KMS-11 (cell line): ENCODE results near the gene APLN.

Experiments used
- H2AFZ ChIP-seq: fragments of 200-600 bp; sonication (generic); 2 replicates; pipeline ENCODE4 v1.6.1; 2016; ENCODE audit warnings: antibody characterized with exemption, mixed run types, low read depth
- H3K27ac ChIP-seq: fragments of 200-600 bp; sonication (generic); 2 replicates; pipeline ENCODE4 v1.6.1; 2016; ENCODE audit warnings: mild to moderate bottlenecking, mixed run types
- H3K27me3 ChIP-seq: fragments of 200-600 bp; sonication (generic); 2 replicates; pipeline ENCODE4 v1.6.1; 2017; ENCODE audit warnings: mild to moderate bottlenecking, low read depth, mixed run types, moderate library complexity; ENCODE audit not compliant: insufficient read depth
- H3K36me3 ChIP-seq: fragments of 200-600 bp; sonication (generic); 2 replicates; pipeline ENCODE4 v1.6.1; 2017; ENCODE audit warnings: mild to moderate bottlenecking, mixed run types; ENCODE audit not compliant: insufficient read depth
- H3K4me1 ChIP-seq: fragments of 200-600 bp; sonication (generic); 2 replicates; pipeline ENCODE4 v1.6.1; 2016; ENCODE audit warnings: mild to moderate bottlenecking, low read depth, mixed run types; ENCODE audit not compliant: poor library complexity, severe bottlenecking
- H3K4me2 ChIP-seq: fragments of 200-600 bp; sonication (generic); 2 replicates; pipeline ENCODE4 v1.7.0; 2016; ENCODE audit warnings: mild to moderate bottlenecking, mixed run types
- H3K4me3 ChIP-seq: fragments of 200-600 bp; sonication (generic); IDR thresholded peaks from 2 replicates; pipeline ENCODE4 v1.6.1; 2017; ENCODE audit warnings: low read depth, low read length, mixed read lengths; ENCODE audit not compliant: insufficient read depth
- H3K79me2 ChIP-seq: fragments of 200-600 bp; sonication (generic); 2 replicates; pipeline ENCODE4 v1.6.1; 2016; ENCODE audit warnings: low read depth, mixed run types; ENCODE audit not compliant: insufficient read depth
- H3K9ac ChIP-seq: fragments of 200-600 bp; sonication (generic); 2 replicates; pipeline ENCODE4 v1.6.1; 2016; ENCODE audit warnings: mild to moderate bottlenecking, mixed run types
- H4K20me1 ChIP-seq: fragments of 200-600 bp; sonication (generic); 2 replicates; pipeline ENCODE4 v1.6.1; 2016; ENCODE audit warnings: mild to moderate bottlenecking, mixed run types; ENCODE audit not compliant: insufficient read depth
- CTCF ChIP-seq: fragments of 200-600 bp; sonication (generic); conservative IDR thresholded peaks from 2 replicates; pipeline ENCODE4 v1.6.1; 2017; ENCODE audit warnings: low read depth, mild to moderate bottlenecking, antibody characterized with exemption, low read length, moderate library complexity, mixed read lengths

Gene APLN

GRCh38 chrX:129651756-129652564 lies 2.8 kb downstream of the APLN start:
- no peaks in the 10 kb centered on the region for H4K20me1 ChIP-seq
- no peak for TF ChIP-seq CTCF
- H3K9ac ChIP-seq: no peak overlapping the region
- H2AFZ ChIP-seq: no peak overlapping the region
- no peaks in the 10 kb centered on the region for H3K36me3 ChIP-seq
- 0 out of 2 replicates have a peak, but pooled peaks cover 6% of the 10 kb centered on the region for H3K27me3 ChIP-seq
- H3K4me1 ChIP-seq: no peaks in the 10 kb centered on the region
- no peak overlapping the region for H3K27ac ChIP-seq
- H3K79me2 ChIP-seq: no peaks in the 10 kb centered on the region
- no peak overlapping the region for H3K4me2 ChIP-seq
- H3K4me3 ChIP-seq: no peak overlapping the region

- H3K9ac ChIP-seq: no peak overlapping the region
- no peaks in the 10 kb centered on the region for H3K36me3 ChIP-seq
- H3K4me1 ChIP-seq: no peaks in the 10 kb centered on the region
- 0 out of 2 replicates have a peak, but pooled peaks cover 6% of the 10 kb centered on the region for H3K27me3 ChIP-seq
- H2AFZ ChIP-seq: no peak overlapping the region
- H3K4me3 ChIP-seq: no peak overlapping the region
- no peak overlapping the region for H3K4me2 ChIP-seq
- no peak overlapping the region for H3K27ac ChIP-seq
- no peaks in the 10 kb centered on the region for H3K79me2 ChIP-seq
- no peak for TF ChIP-seq CTCF
- no peaks in the 10 kb centered on the region for H4K20me1 ChIP-seq
These were observed 3.8 kb downstream of the APLN start for GRCh38 chrX:129650821-129651510.

- H3K36me3 ChIP-seq: no peaks in the 10 kb centered on the region
- no peaks in the 10 kb centered on the region for H4K20me1 ChIP-seq
- no peak overlapping the region for H3K4me2 ChIP-seq
- no peaks in the 10 kb centered on the region for H3K4me1 ChIP-seq
- H3K4me3 ChIP-seq: no peak overlapping the region
- no peak overlapping the region for H3K27ac ChIP-seq
- no peak overlapping the region for H2AFZ ChIP-seq
- TF ChIP-seq CTCF: no peak
- no peaks in the 10 kb centered on the region for H3K79me2 ChIP-seq
- no peak overlapping the region for H3K9ac ChIP-seq
- 0 out of 2 replicates have a peak, but pooled peaks cover 1% of the 10 kb centered on the region for H3K27me3 ChIP-seq
These were observed 4.5 kb downstream of the APLN start for GRCh38 chrX:129650183-129650689.

GRCh38 chrX:129649268-129650182 lies 5.2 kb downstream of the APLN start:
- Histone ChIP-seq H3K4me2 (no peak overlapping the region), H4K20me1 (no peaks in the 10 kb centered on the region), H3K27me3 (no peaks in the 10 kb centered on the region), H3K79me2 (no peaks in the 10 kb centered on the region), H3K4me1 (no peaks in the 10 kb centered on the region), H3K36me3 (no peaks in the 10 kb centered on the region), H3K4me3 (no peak overlapping the region), H3K9ac (no peak overlapping the region), H2AFZ (no peak overlapping the region), H3K27ac (no peak overlapping the region)
- no peak for TF ChIP-seq CTCF
